PFSK-1 (cell line): Measurements from ENCODE around the gene SAMD11.

Source experiments
- FOXP2 ChIP-seq: optimal IDR thresholded peaks from 2 replicates; pipeline ENCODE3; 2011; ENCODE audit warnings: borderline replicate concordance, control low read depth, inconsistent platforms; ENCODE audit not compliant: insufficient read depth; ENCODE audit errors: extremely low read length, extremely low read depth
- TAF1 ChIP-seq: IDR thresholded peaks from 2 replicates; pipeline ENCODE4 v1.6.1; 2012; ENCODE audit warnings: low read length, control low read depth, borderline replicate concordance; ENCODE audit not compliant: insufficient read depth

- TF ChIP-seq TAF1 (no peak), FOXP2 (no peak)
Observed at GRCh38 chr1:907611-908451, 15.9 kb upstream of the SAMD11 start.
